ENCODE data around the gene CLEC18A.

DNA sequence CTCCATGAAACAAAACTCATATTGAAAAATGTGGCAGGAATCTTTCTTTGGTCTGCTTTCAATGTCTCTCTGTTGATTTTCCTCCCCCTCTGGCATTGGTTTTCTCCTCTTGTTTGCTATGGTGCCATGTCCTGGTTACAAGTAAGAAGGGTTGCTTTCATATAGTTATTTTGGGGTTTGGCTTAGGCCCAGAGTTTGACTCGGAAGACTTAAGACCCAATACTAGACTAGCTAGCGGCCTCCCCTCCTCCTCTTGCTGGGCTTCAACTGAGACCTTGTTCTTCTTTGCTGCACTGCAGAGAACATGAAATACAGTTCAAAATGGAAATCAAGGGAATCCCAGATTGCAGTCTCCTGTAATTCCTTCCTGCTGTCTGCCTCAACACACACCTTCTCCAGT is 30.0 kb upstream of the CLEC18A start:
- TF ChIP-seq POLR2A (IDR thresholded peaks at IDR 0.05): no peak
- TF ChIP-seq, protein P1, sequence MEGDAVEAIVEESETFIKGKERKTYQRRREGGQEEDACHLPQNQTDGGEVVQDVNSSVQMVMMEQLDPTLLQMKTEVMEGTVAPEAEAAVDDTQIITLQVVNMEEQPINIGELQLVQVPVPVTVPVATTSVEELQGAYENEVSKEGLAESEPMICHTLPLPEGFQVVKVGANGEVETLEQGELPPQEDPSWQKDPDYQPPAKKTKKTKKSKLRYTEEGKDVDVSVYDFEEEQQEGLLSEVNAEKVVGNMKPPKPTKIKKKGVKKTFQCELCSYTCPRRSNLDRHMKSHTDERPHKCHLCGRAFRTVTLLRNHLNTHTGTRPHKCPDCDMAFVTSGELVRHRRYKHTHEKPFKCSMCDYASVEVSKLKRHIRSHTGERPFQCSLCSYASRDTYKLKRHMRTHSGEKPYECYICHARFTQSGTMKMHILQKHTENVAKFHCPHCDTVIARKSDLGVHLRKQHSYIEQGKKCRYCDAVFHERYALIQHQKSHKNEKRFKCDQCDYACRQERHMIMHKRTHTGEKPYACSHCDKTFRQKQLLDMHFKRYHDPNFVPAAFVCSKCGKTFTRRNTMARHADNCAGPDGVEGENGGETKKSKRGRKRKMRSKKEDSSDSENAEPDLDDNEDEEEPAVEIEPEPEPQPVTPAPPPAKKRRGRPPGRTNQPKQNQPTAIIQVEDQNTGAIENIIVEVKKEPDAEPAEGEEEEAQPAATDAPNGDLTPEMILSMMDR (IDR thresholded peaks at IDR 0.05): no peak

All from testis (tissue), 2 donors.